ENCODE results near the gene TSPOAP1. TPM values are rescaled to one million over a fixed set of nuclear protein-coding genes. Genes with fewer than 3 reads are reported as not detected.

Gene TSPOAP1
- total and polyA plus RNA-seq, 2 of the 4 experiments (the other 2 are of a cell fraction) = 0.90 to 1.6 TPM

GRCh38 chr17:58313815-58314705 is 14.5 kb downstream of the TSPOAP1 start:
- H3K4ac ChIP-seq (ENCODE audit: low read depth, low read length) = no peak overlapping the region
- no peaks in the 10 kb centered on the region for H3K4me1 ChIP-seq (ENCODE audit: control insufficient read depth, insufficient read depth, low read length)
- DNase-seq = no peak
- no peak overlapping the region for H3K23ac ChIP-seq (ENCODE audit: low read depth, low read length)
- H3K79me1 ChIP-seq (ENCODE audit: low read depth in 1 of 2, low read length in 2 of 2) = no peaks in the 10 kb centered on the region
- ChIA-PET CTCF (no interaction called here), POLR2A (ENCODE audit: unreplicated experiment) (no interaction called here)
- no peak overlapping the region for H3K4me2 ChIP-seq (ENCODE audit: low read depth, low read length)
- no peak overlapping the region for H2BK20ac ChIP-seq (ENCODE audit: low read depth, low read length)
- no peaks in the 10 kb centered on the region for H4K20me1 ChIP-seq (ENCODE audit: insufficient read depth, low read length)
- no peak overlapping the region for H3K27ac ChIP-seq (ENCODE audit: insufficient read depth, low read length)
- H2AFZ ChIP-seq (replicated peaks; ENCODE audit: low read length, poor library complexity) = no peak overlapping the region
- no peaks in the 10 kb centered on the region for H3K36me3 ChIP-seq (ENCODE audit: control insufficient read depth, insufficient read depth, low read length)
- dilution Hi-C loops (cut with HindIII; ENCODE audit: low sequenced_read_pairs, unreplicated experiment) = no loop called here
- in situ Hi-C loops (cut with MboI; ENCODE audit: low sequenced_read_pairs) = no loop called here
- H2BK5ac ChIP-seq (ENCODE audit: low read depth, low read length, poor library complexity, severe bottlenecking) = no peak overlapping the region
- H3K9me3 ChIP-seq (ENCODE audit: control insufficient read depth, insufficient read depth, low read length) = no peaks in the 10 kb centered on the region
- intact Hi-C loops (cut with micrococcal nuclease) = no loop called here
- no peak overlapping the region for H3K56ac ChIP-seq (ENCODE audit: extremely low read depth, insufficient read depth, low read length)
- H3K4me3 ChIP-seq (ENCODE audit: insufficient read depth, low read depth, low read length) = no peak overlapping the region
- no peak for ATAC-seq (ENCODE audit: low read depth)
- no peak overlapping the region for H3K9ac ChIP-seq (ENCODE audit: low read depth, low read length)
- no peak overlapping the region for H3K14ac ChIP-seq (replicated peaks; ENCODE audit: low read depth, low read length)
- no peaks in the 10 kb centered on the region for H3K9me1 ChIP-seq (ENCODE audit: insufficient read depth, low read length)
- H2BK15ac ChIP-seq (ENCODE audit: low read depth, low read length) = no peak overlapping the region
- H4K5ac ChIP-seq (ENCODE audit: low read depth, low read length) = no peak overlapping the region
- TF ChIP-seq FOS (IDR thresholded peaks at IDR 0.05; ENCODE audit: low read depth, low read length) = no peak
- TF ChIP-seq CEBPB (IDR thresholded peaks at IDR 0.05; ENCODE audit: low read depth, low read length) = no peak
- TF ChIP-seq MAZ (IDR thresholded peaks at IDR 0.05; ENCODE audit: borderline replicate concordance, low read depth, low read length) = no peak
- TF ChIP-seq NFE2L2 (IDR thresholded peaks at IDR 0.05; ENCODE audit: low read depth, low read length) = no peak
- TF ChIP-seq RCOR1 (IDR thresholded peaks at IDR 0.05; ENCODE audit: insufficient replicate concordance, low read length) = no peak
- TF ChIP-seq SMC3 (IDR thresholded peaks at IDR 0.05; ENCODE audit: low read depth, low read length) = no peak
- TF ChIP-seq RFX5 (IDR thresholded peaks at IDR 0.05; ENCODE audit: low read depth, low read length) = no peak
- no peak overlapping the region for H4K91ac ChIP-seq (ENCODE audit: insufficient read depth, low read depth, low read length)
- H2AK9ac ChIP-seq (replicated peaks; ENCODE audit: low read depth, low read length, poor library complexity) = no peak overlapping the region
- WGBS, 2 experiments (ENCODE audit: extremely low coverage in 2 of 2, insufficient read length in 1 of 2) = no CpG with 5 or more reads among the region's 7 CpGs
- H4K8ac ChIP-seq (ENCODE audit: low read depth in 2 of 2, low read length in 2 of 2) = no peak overlapping the region
- H3K18ac ChIP-seq (ENCODE audit: low read depth, low read length) = no peak overlapping the region
- H3K27me3 ChIP-seq (ENCODE audit: control insufficient read depth, insufficient read depth, low read length) = no peaks in the 10 kb centered on the region; the same call in 1 of the 2 replicates
- no peak overlapping the region for H2BK120ac ChIP-seq (ENCODE audit: low read depth, low read length)
- no peak overlapping the region for H2AK5ac ChIP-seq (ENCODE audit: low read depth, low read length)
- no TSS peak for BruUV-seq (replicated peaks)

All from IMR-90 (cell line).